ENCODE measurements around the gene ASB15.
A peak's percentile ranks its signal among the peaks of the same experiment; 100 is the strongest.

The ASB15 gene

GRCh38 chr7:123666492-123666891, 64.9 kb downstream of the ASB15 start:
- DNase-seq: peak; percentile 7

GRCh38 chr7:123669485-123669884, 67.9 kb downstream of the ASB15 start:
- no peak for DNase-seq

GRCh38 chr7:123673137-123673732, 71.6 kb downstream of the ASB15 start:
- DNase-seq: no peak

- DNase-seq: no peak
Measured at GRCh38 chr7:123673752-123674398, 72.3 kb downstream of the ASB15 start.

GRCh38 chr7:123674399-123675180, 73.0 kb downstream of the ASB15 start:
- no peak for DNase-seq

GRCh38 chr7:123675181-123675473, 73.5 kb downstream of the ASB15 start:
- peak; percentile 48 for DNase-seq

- DNase-seq: no peak
Measured at GRCh38 chr7:123677061-123677715, 75.6 kb downstream of the ASB15 start.

- no peak for DNase-seq
Measured at GRCh38 chr7:123679614-123680013, 78.0 kb downstream of the ASB15 start.

GRCh38 chr7:123680580-123680979, 79.0 kb downstream of the ASB15 start:
- no peak for DNase-seq

GRCh38 chr7:123681561-123681960, 79.9 kb downstream of the ASB15 start:
- DNase-seq: no peak

GRCh38 chr7:123682690-123683089, 81.1 kb downstream of the ASB15 start:
- peak; percentile 40 for DNase-seq

- no peak for DNase-seq
Measured at GRCh38 chr7:123687161-123687560, 85.5 kb downstream of the ASB15 start.

- DNase-seq: no peak
Measured at GRCh38 chr7:123687727-123688126, 86.1 kb downstream of the ASB15 start.
